Renal pelvis (tissue), 4 donors: ENCODE data around the gene PRCD. TPM values are rescaled to one million over a fixed set of nuclear protein-coding genes. Genes with fewer than 3 reads are reported as not detected.

ENCODE experiments used
- DNase-seq: peaks from one replicate; pipeline ENCODE4 v3.0.0-alpha.2; 2013
- polyA plus RNA-seq, 3 donors: library from polyadenylated mRNA; unstranded; fragments of 120-200 nt; gene quantifications; one replicate each; pipeline ENCODE4 v1.2.1, GENCODE V29; 2013; ENCODE audit not compliant: insufficient read length in 3 of 3

PRCD gene
- polyA plus RNA-seq, 3 donors: 2.7 to 5.3 (median 4.6) TPM

DNA sequence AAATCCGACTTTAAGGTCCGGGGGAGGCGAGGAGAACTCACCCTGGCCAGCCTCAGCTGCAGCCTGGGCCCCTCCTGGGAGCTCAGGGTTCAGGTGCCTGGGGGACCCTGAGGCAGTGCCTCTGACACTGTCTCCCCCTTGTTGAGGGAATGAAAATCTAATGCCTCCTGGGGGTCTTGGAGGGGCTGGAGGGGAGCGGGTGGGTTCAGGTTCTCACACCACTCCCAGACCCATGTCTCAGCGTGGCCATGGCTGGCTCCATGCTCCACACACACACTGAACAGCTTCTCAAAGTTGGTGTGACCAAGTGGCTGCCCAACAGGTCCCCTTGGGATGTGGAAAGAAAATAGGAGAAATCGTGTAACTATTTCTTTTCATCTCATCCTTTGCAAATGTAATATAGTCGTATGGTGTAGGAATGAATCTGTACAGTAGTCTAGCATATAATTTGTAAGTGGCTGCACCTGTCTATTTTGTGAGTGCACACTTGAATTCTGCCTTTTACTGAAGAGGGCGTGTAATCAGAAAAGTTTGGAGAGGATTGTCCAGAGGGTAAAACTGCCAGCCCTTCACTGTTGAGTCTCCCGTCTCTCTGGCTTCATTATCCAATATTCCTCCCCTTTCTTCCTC lies 788 bp upstream of the PRCD start:
- DNase-seq: no peak

DNA sequence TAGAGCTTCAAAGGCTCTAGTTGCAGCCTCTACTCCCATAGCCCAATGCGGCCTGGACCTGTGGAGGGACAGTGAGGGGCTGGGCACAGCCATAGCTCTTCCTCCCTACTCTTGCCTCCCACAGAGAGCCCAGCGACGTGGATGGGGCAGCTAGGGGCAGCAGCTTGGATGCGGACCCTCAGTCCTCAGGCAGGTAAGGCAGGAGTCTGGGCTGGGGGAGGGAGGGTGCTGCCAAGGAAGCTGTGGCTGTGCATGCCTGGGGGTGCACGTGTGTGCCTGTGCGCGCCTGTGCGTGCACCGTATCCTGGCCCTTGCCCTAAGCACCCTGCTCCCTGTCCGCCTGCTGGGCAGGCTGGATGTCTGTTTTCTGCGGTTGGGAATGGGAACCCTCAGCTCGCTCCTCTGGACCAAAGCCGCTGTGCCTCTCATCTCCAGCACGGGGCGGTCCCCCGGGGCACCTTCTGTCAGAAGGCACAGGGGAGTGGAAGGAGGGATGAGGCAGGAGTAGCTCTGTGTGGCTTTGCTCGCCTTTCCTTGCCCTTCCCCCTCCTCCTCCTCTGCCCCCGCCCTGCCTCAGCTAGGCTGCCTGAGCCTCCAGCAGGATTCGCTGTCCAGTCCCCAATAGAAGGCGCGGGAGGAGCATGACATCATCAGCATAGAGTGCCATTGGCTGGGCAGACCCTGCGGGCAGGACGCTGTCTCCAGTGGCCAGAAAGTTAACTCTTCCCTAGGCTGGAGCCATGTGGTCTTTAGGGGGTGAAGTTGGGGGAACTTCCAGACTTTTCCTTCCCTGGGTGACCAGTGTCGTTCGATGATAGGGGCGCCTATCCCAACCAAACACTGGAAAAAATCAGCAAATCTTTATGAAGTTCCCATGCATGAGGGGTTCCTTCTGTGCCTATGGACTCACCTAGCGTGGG lies 797 bp downstream of the PRCD start:
- DNase-seq: peak; percentile 97

DNA sequence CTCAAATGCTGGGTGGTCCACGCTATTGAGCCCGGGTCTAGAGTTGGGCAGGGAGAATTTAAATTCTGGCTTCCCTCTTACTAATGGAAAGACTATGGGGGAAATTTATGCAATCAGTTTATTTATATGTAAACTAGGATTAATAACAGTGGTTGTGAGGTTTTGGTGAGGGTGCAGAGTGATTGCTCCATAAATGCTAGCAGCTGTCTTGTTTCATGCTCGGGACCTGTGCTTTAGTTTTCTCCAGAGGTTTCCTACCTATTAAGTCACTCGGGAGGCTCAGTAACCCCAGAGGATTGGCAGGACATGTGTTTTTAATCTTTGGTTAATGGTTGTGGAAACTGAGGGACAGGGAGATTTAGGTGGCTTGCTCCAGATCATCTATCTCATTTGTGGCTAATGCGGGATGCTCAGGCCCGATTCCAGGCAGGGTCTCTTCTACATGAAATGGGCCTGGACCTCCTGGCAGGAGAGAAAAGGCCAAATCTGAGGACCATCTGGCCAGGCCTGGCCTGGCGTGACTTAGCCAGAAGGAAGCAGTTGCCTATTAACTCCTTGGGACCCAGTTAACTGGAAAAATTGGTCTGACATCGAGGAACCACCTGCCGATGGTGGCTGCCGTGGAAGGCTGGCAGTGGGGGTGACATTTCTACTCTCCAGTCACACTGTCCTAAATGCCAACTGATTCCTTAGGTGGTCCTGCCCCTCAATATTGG lies 2.1 kb downstream of the PRCD start:
- DNase-seq: no peak

DNA sequence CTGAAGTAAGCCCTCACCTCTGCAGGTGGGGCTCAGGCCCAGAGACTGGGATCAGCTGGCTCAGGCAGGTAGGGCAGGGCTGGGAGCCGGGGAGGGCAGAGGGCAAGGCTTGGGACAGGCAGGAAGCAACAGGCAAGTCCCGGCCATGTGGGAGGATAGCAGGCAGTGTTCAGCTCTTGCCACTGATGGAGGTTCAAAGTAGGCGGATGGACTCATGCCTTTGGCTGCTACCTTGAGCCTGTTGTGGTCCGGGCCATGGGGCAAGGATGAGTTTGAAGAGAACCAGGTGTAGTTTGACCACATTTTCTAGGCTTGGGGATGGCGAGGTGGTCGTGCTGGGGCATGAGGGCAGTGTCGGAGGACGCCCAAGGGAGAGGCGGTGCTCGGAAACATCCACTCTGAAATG lies 2.7 kb downstream of the PRCD start:
- no peak for DNase-seq

DNA sequence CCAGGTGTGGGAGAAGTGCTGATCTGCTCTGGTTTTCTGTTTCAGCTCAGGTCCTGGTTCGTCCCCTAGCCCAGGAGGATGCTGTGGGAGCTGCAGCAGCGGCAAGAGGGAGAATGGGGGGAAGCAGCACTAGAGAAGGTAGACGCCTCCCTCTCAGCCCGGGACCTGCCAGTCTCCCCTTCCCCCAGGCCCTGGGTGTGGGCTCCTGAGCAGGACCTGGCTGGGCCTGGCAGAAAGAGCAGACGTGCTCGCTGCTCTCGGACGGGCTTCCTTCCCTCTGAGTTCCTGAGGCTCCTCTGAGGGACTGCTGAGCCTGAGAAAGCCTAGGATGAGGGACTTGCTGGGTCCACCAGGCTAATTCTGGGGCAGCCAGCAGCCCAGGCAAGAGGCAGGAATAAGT lies 3.1 kb downstream of the PRCD start:
- no peak for DNase-seq

DNA sequence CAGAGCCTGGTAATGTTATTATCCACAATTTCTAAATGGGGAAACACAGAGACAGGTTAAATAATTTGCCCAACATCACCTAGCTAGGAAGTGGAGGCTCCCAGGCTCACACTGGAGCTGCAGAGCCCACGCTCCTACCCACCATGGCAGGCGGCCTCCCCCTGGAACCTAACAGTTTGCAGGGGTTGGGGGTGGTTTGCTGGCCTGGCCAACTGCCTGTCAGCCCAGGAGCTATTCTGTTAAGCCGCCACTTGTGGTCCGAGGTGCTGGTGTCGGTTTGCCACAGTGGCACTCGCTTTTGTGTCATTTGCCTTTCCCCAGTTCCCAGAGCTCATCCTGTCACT lies 3.6 kb downstream of the PRCD start:
- DNase-seq: no peak

DNA sequence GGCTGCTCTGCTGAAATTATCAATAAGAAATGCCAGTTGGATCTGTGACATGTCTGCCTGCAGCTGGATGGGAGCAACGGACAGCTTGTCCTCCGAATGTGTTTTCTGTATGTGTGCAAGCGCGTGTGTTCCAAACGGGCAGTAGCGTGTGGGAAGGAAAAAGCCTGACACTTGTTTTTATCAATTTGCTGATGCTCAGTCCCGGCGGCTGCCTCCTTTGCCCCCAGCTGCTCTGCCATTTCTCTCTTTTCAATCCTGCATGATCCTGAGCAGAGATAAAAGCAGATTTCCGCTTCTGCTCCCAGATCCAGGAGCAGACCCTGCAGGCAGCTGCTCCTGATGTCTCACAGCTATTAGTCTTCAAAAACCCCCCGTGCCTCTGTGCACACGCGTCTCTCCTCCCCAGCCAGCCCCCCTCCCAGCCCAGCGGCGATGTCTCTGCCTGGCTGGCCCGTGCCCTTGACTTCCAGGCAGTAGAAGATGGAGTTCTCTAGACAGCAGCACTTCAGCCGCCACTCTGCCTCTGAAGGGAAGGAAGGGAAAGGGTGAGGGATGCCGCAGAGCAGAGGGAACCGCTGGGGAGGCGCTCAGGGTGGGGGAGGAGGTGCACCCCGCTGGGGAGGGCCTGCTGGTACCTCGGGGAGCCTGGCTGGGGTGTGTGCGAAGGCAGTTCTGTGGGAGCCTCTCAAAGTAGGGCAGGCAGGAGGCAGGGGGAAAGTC lies 4.1 kb downstream of the PRCD start:
- DNase-seq: no peak

DNA sequence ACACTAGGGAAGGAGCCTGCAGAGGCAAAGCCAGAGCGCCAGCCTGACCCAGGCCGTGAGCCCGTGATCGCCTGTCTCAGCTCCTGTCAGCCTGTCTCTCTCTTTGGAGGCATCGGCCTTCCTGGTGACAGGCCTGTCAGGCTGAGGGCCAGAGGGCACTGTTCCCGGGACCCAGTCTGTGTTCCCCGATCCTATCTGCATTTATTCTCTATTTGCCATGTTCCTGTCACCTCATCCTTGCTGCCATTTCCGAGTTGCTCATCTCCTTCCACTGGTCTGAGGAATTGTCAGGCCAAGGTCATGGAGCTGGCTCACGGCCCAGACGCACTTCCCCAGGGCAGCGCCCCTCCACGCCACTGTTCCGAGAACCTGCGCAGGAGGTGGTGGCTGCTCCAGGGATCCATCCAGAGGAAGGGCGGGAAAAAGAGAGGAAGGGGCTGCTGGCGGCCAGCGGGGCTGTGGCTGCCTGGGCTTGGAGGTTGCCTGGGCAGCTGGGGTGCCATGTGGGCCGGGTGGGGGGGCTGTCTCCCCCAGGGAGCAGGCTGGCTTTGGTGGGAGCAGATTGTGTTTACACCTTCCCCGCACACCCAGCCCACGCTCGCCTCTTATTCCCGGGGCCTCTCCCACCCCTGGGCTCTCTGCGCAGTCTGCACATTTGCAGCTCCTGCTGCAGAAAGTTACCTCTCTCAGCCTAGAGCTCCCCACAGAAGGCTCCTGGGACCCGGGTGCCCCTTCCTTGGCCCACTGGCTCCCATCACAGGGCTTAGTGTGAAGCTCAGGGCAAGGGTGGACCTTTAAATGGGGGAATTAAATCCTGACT lies 4.9 kb downstream of the PRCD start:
- DNase-seq: no peak

DNA sequence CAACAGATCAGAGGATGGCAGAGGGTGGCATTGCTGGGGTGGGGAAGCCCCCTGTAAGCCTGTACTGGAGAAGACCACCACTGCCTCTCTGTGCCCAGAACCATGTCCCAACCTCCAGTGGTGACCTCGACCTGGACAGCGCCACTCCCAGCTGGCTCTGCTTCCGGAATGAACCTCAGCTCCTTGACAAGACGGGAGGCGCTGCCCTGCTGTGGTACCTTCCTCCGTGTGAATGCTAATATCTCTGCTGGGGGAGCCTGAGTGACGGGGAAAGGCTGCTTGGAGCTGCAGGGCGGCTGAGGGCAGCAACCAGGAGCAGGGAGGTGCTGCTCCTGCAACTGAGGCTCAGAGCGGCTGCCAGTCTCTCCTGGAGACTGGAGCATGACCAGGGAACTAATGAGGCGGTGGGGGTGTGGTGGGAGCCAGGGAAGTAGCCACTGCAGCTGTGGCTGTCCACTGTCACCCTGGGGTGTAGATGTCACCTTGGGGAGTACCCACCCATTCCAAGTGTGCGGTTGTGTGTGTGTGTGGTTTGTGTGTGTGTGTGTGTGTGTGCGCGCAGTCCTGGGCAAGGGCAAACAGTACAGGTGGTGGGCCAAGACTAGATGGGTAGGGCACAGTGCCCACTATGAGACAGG lies 6.2 kb downstream of the PRCD start:
- DNase-seq: no peak

DNA sequence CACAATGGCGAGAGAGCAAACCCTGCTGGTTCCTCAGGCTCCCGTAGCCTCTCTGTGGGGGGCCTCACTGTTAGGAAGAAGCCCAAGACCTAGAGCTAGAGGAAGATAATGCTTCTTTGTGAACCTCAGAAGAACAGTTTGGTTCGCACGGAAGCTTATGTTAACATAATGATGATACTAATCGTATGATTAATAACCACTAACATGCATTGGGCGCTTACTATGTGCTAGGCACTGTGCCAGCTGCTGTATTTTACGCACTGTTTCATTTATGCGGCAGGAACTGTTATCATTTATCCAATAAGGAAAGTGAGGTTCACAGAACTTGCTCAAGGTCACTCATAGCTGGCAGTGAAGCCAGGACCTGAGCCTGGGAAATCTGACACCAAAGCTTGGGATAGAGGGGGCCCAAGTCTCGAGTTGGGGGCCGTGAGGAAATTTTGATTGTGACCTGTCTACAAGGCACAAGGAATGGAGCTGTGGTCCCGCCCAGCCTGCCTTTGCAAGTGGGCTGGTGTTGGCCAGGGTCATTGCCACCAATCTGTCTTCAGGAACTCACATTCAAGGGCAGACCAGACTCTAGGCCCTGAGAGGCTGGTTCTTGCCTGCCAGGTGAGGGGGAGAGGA lies 6.8 kb downstream of the PRCD start:
- DNase-seq: no peak

DNA sequence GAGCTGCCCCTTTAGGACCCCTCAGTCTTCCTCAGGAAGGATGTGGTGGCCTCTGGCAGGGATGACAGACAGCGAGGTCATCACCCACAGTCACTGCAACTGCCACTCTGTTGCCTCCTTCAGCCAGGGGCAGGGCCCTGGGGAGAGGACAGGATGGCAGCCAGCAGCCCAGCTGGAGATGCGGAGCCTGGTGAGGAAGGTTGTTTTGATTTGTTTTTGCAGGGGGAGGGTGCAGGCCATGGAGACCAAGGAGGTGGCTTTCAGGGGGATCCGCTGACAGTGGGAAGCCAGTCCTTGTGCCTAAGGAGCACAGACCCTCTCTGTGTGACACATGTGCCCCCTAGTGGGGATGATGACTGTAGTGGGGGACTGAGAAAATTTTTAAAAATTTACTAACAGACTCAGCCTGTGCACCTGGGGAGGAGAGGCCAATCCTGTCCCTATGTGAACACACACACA lies 7.4 kb downstream of the PRCD start:
- DNase-seq: peak; percentile 80

DNA sequence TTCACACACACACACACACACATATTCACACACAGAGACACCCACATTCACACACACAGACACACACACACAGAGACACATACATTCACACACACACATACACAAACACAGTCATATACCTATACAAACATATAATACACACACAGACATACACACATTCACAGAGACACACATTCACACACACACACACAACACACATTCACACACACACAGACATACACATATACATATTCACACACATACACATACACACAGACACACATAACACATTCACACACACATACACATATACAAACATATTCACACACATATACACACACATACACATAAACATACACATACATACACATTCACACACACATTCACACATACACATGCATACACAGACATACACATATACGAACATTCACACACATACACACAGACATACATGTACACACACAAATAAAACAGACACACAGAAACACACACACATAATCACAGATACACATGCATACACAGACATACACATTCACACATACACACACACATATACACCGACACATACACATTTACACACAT lies 7.9 kb downstream of the PRCD start:
- no peak for DNase-seq

DNA sequence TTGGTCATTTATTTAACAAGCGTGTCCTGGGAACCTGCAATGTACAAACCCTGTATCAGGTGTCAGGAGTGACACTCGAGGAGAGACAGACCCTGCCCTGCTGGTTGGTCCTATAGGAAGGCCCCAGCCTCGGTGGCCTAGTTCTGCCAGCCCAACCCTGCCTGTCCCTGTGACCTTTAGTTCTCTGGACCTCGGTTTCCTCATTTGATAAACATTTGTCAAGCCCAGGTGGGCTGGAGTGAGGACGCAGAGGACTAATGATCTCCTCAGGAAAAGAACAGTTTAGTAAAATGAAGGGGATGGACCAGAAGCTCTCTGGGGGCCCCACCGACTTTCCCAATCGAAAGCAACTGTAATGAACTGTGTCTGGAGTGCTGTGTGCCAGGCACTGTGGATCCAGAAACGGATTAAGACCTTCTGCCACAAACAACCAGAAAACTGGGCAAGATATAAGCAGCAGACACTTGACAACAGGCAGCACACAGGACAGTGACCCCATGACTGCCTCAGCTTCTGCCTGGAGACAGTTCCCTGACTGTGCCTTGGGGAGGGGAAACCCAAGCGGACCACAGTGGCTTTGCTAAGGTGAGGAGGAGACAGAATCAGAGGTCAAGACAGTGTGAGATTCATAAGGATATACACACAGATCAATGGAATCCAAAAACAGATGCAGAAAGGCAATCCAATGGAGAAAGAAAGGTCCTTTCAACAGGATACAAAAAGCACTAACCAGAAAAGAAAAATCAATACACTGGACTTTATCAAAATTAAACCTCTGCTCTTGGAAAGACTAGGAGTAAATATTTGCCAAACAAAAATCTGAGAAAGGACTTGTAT lies 8.8 kb downstream of the PRCD start:
- no peak for DNase-seq

DNA sequence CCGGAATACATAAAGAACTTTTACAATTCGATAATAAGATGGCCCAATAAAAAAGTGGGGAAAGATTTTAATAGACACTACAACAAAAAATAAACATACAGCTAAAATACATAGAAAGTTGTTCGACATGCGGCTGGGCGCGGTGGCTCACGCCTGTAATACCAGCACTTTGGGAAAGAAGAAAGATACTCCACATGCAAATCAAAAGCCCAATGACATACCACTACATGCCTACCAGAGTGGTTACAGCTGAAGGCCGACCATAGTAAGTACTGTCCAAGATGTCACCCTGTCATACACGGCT lies 9.3 kb downstream of the PRCD start:
- DNase-seq: no peak

DNA sequence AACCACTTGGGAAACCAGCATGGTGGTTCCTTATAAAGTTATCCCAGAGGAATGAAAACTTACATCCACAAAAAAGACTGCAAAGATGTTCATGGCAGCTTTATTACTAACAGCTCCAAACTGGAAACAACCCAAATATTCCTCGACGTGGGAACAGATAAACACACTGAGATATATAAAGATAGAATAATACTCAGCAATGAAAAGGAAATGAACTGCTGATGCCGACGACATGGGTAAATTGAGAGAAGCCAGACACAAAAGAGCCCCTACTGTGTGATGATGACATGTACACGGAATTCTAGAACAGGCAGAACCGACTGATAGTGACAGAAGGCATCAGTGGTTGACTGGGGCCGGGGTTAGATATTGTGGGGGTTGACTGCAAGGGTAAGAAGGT lies 9.7 kb downstream of the PRCD start:
- no peak for DNase-seq

DNA sequence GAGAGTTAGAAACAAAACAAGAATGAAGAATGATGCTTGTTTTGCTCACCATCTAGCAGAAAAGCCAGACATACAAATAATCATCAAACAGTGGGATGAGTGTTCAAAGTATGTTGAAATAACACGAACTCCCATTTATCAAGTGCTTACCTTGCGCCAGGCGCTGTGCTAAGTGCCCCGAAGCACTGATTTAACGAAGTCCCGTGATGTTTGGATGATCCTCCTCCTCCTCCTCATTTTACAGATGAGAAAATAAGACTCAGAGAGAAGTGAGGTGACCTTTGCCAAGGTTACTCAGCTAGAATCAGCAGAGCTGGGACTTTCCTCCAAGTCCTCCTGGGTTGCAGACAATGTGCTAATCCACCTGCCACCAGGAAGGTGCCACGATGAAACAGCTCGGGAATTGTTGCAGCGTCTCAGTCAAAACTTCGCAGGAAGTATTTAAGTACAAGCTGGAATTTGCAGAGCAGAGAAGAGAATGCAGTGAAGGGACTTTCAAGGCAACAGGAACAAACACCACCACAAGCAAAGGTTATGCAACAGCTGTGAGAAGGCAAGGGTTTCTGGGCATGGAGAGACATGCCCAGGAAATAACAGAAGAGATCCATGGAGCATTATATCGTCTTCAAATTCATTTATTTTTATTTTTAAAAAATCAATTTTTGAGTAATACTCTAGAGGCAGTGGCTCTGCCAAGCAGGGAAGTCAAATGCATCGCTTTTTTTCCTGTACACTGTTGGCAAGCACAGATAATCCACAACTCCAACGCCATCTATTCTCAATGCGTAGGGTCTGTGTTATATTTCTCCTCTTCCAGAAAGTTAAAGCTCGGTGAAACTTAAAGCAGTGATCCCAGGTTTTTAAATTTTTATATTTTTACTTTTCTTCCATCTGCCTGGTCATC lies 11.1 kb downstream of the PRCD start:
- no peak for DNase-seq

DNA sequence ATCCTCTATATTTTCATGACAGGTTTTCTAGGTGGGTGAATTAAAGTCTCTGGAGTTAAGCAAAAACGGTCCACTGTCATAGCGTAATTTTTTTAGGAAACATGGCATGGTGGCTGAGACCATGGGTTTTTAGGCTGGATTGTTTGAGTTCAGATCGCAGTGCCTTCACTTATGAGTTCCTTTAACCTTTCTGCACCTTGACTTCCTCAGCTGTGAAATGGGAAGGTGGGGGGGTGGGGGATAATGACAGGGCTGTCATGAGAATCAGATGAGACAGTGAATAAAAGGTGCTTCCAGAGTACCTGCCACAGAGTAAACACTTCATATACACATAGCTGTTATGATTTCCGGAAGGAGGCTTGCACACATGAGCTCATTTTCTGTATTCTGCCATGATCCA lies 11.8 kb downstream of the PRCD start:
- DNase-seq: no peak
